A549 treated with CORT108297 at 1 μM for 4 hours (cell line): ENCODE measurements around the gene ASCL2. TPM values are rescaled to one million over a fixed set of nuclear protein-coding genes. Genes with fewer than 3 reads are reported as not detected.

Experiments used
- total RNA-seq: library from RNA; stranded (reverse); fragments of 200-300 nt; extraction: Qiagen RNA extraction; gene quantifications from 5 replicates; pipeline ENCODE4 v1.2.3, GENCODE V29; 2022

Gene ASCL2
- total RNA-seq = 0.06 to 0.09 TPM in 2 of 5 replicates, not detected in the others

GRCh38 chr11:2270322-2271076 lies at the start of gene ASCL2:
TSS of gene ASCL2 (minus strand) at chr11:2270588. CDS start at chr11:2270332, 256 bp downstream.

GRCh38 chr11:2301631-2302305 lies 31.4 kb upstream of the ASCL2 start, which contains the start of the genes C11orf21 and TSPAN32:
TSS of gene C11orf21 (minus strand) at chr11:2301918. CDS start at chr11:2301808, 110 bp downstream.
TSS of gene TSPAN32 (plus strand) at chr11:2302013. CDS start at chr11:2302150, 137 bp downstream.

Other genes with a start within 250 kb of the ASCL2 start
- 1.5 to 2.9 TPM (median 2.8 TPM) in 5 replicates for gene IGF2, start 131.2 kb downstream of the ASCL2 start, total RNA-seq
- not detected in 5 replicates for gene INS, start 109.4 kb downstream of the ASCL2 start, total RNA-seq
- 0.06 to 0.23 TPM in 2 of 5 replicates, not detected in the others for gene TH, start 98.8 kb downstream of the ASCL2 start, total RNA-seq
- gene C11orf21, start 31.3 kb upstream of the ASCL2 start, total RNA-seq = not detected in 5 replicates
- not detected in 5 replicates for gene TSPAN32, start 31.4 kb upstream of the ASCL2 start, total RNA-seq
- 303 to 426 TPM (median 411 TPM) in 5 replicates for gene CD81, start 106.7 kb upstream of the ASCL2 start, total RNA-seq
- 47.0 to 84.0 TPM (median 68.8 TPM) in 5 replicates for gene TSSC4, start 130.2 kb upstream of the ASCL2 start, total RNA-seq
- not detected in 5 replicates for gene TRPM5, start 173.9 kb upstream of the ASCL2 start, total RNA-seq
- gene KCNQ1, start 174.4 kb upstream of the ASCL2 start, total RNA-seq = 0.31 to 0.50 TPM (median 0.34 TPM) in 5 replicates